Measurements from ENCODE around the gene SPATA33.

- TF ChIP-seq CTCF (IDR thresholded peaks at IDR 0.05), result no peak
- no peak for TF ChIP-seq POLR2A (IDR thresholded peaks at IDR 0.05)
Measured at GRCh38 chr16:89621136-89621697, 36.4 kb upstream of the SPATA33 start.

Data from uterus (tissue), 2 donors.